HCT116 (cell line): ENCODE data around the gene ADRA1B. TPM values are rescaled to one million over a fixed set of nuclear protein-coding genes. Genes with fewer than 3 reads are reported as not detected.

Experiments used
- ATAC-seq: fragments of 200-7000 bp; cut with Tn5 transposase; 2 replicates; pipeline ENCODE4 v1.9.1; 2020; ENCODE audit warnings: mild to moderate bottlenecking, moderate library complexity
- BruUV-seq: library from RNA; stranded (reverse); fragments of 400-500 nt; replicated peaks from 2 replicates; lab custom pipeline; 2021; lab: Mats Ljungman, UMichigan
- CTCF ChIA-PET: fragments of 300-600 bp; sonication (Branson Sonifier 250); formaldehyde crosslinking; loops from one replicate; lab custom pipeline; 2021; ENCODE audit warnings: antibody characterized with exemption; lab: Charles Lee
- POLR2A ChIA-PET: fragments of 300-600, 350-600 bp; sonication (Branson Sonifier 250); formaldehyde crosslinking; loops from one replicate; lab custom pipeline; 2021; ENCODE audit warnings: antibody characterized with exemption; lab: Charles Lee
- RAD21 ChIA-PET, 2 experiments: fragments of 300-600 bp; sonication (Branson Sonifier 250); formaldehyde crosslinking; loops; one replicate each; lab custom pipeline; 2023; ENCODE audit warnings: low total read pairs in 2 of 2; ENCODE audit not compliant: uncharacterized antibody in 2 of 2, unreplicated experiment in 2 of 2, low non-redundant PET in 1 of 2; lab: Charles Lee
- DNase-seq: peaks from one replicate; pipeline ENCODE4 v3.0.0-alpha.2; 2010; ENCODE audit warnings: low read depth, low spot score
- H2AFZ ChIP-seq: fragments of 200-600 bp; shearing (Covaris generic), sonication (generic); 2 replicates; pipeline ENCODE4 v1.6.1; 2017; ENCODE audit warnings: low read depth, mixed run types, mixed read lengths, antibody characterized with exemption, low read length; ENCODE audit not compliant: poor library complexity, severe bottlenecking
- H3K27ac ChIP-seq: 2 replicates; pipeline ENCODE4 v1.5.1; 2012; ENCODE audit warnings: low read depth, low read length
- H3K27me3 ChIP-seq: fragments of 200-600 bp; sonication (generic); 2 replicates; pipeline ENCODE4 v1.6.1; 2016; ENCODE audit warnings: mixed run types, low read length, mixed read lengths; ENCODE audit not compliant: insufficient read depth
- H3K36me3 ChIP-seq, 2 experiments: fragments of 200-500 bp in 1 of 2; fragments of 200-600 bp in 1 of 2; sonication (Bioruptor generic) in 1 of 2; sonication (generic) in 1 of 2; 2 replicates each; pipeline versions ENCODE4 v1.5.1 to v1.6.1; 2014 to 2016; ENCODE audit warnings: low read length in 2 of 2, inconsistent platforms in 1 of 2, mixed read lengths in 1 of 2, mixed run types in 1 of 2; ENCODE audit not compliant: insufficient read depth in 2 of 2, control insufficient read depth in 1 of 2
- H3K4me1 ChIP-seq, 2 experiments: fragments of 200-600 bp in 1 of 2; sonication (generic) in 1 of 2; 2 replicates each; pipeline versions ENCODE4 v1.5.1 to v1.6.1; 2012 to 2017; ENCODE audit warnings: low read length in 2 of 2, inconsistent platforms in 1 of 2, mild to moderate bottlenecking in 1 of 2, mixed read lengths in 1 of 2, mixed run types in 1 of 2, moderate library complexity in 1 of 2; ENCODE audit not compliant: insufficient read depth in 2 of 2, control insufficient read depth in 1 of 2
- H3K4me2 ChIP-seq: fragments of 200-600 bp; sonication (generic); 2 replicates; pipeline ENCODE4 v1.6.1; 2017; ENCODE audit warnings: mixed run types, low read length, mixed read lengths
- H3K4me3 ChIP-seq, 2 experiments: fragments of 200-600 bp in 1 of 2; sonication (generic) in 1 of 2; replicated peaks in 1 of 2; 2 replicates each; pipeline ENCODE4 v1.5.1; 2011 to 2016; ENCODE audit warnings: low read length in 2 of 2, control low read depth in 1 of 2, low read depth in 1 of 2, mild to moderate bottlenecking in 1 of 2, mixed read lengths in 1 of 2, mixed run types in 1 of 2
- H3K79me2 ChIP-seq: fragments of 200-600 bp; sonication (generic); 2 replicates; pipeline ENCODE4 v1.6.1; 2017; ENCODE audit warnings: mild to moderate bottlenecking, mixed run types, low read length, moderate library complexity, mixed read lengths; ENCODE audit not compliant: insufficient read depth
- H3K9ac ChIP-seq: fragments of 200-600 bp; sonication (generic); 2 replicates; pipeline ENCODE4 v1.6.1; 2016; ENCODE audit warnings: low read length, mixed read lengths
- H3K9me2 ChIP-seq: fragments of 200-600 bp; sonication (generic), shearing (Covaris generic); 2 replicates; pipeline ENCODE4 v1.6.1; 2017; ENCODE audit warnings: mixed run types, mild to moderate bottlenecking, moderate library complexity; ENCODE audit not compliant: insufficient read depth
- H3K9me3 ChIP-seq, 2 experiments: fragments of 200-500 bp in 1 of 2; fragments of 200-600 bp in 1 of 2; sonication (Bioruptor generic) in 1 of 2; sonication (generic) in 1 of 2; 2 replicates each; pipeline ENCODE4 v1.6.1; 2014 to 2017; ENCODE audit warnings: low read length in 2 of 2, mixed read lengths in 2 of 2, inconsistent platforms in 1 of 2, low read depth in 1 of 2, mild to moderate bottlenecking in 1 of 2, mixed run types in 1 of 2, moderate library complexity in 1 of 2; ENCODE audit not compliant: control insufficient read depth in 1 of 2, insufficient read depth in 1 of 2
- H4K20me1 ChIP-seq: fragments of 200-600 bp; sonication (generic), shearing (Covaris generic); 2 replicates; pipeline ENCODE4 v1.6.1; 2017; ENCODE audit warnings: mixed run types, mild to moderate bottlenecking, moderate library complexity; ENCODE audit not compliant: insufficient read depth
- CEBPB ChIP-seq: IDR thresholded peaks from 2 replicates; pipeline ENCODE4 v1.6.1; 2012; ENCODE audit warnings: low read depth
- EGR1 ChIP-seq: IDR thresholded peaks from 2 replicates; pipeline ENCODE4 v1.6.1; 2012; ENCODE audit warnings: low read depth
- ELF1 ChIP-seq: IDR thresholded peaks from 2 replicates; pipeline ENCODE4 v1.6.1; 2012; ENCODE audit warnings: low read depth, borderline replicate concordance
- FOSL1 ChIP-seq: IDR thresholded peaks from 2 replicates; pipeline ENCODE4 v1.6.1; 2012; ENCODE audit warnings: low read depth
- POLR2A ChIP-seq: IDR thresholded peaks from 2 replicates; pipeline ENCODE4 v1.7.0; 2011; ENCODE audit warnings: borderline replicate concordance; ENCODE audit not compliant: insufficient read depth, insufficient read length; ENCODE audit errors: extremely low read depth
- SP1 ChIP-seq: IDR thresholded peaks from 2 replicates; pipeline ENCODE4 v1.6.1; 2012; ENCODE audit warnings: low read depth
- SRF ChIP-seq: IDR thresholded peaks from 2 replicates; pipeline ENCODE4 v1.6.1; 2012; ENCODE audit warnings: low read depth
- ZFX ChIP-seq: fragments of 450-650 bp; IDR thresholded peaks from 2 replicates; pipeline ENCODE4 v1.6.1; 2017
- intact Hi-C: fragments of 100-400 bp; cut with micrococcal nuclease; formaldehyde crosslinking; loops from 2 replicates; pipeline ENCODE4 v1.10.0; 2022
- total RNA-seq: library from RNA; stranded (reverse); gene quantifications from one replicate; pipeline ENCODE4 v1.2.1, GENCODE V29; 2021; ENCODE audit not compliant: unreplicated experiment
- TF ChIP-seq, protein P1 (sequence below): IDR thresholded peaks from 2 replicates; pipeline ENCODE4 v1.6.1; 2012
- TF ChIP-seq, protein P2 (sequence below), 3 experiments: fragments of 200-600 bp in 1 of 3; sonication (generic) in 1 of 3; IDR thresholded peaks in 2 of 3; conservative IDR thresholded peaks in 1 of 3; 2 replicates each; pipeline ENCODE4 v1.5.1; 2012 to 2017; ENCODE audit warnings: low read depth in 2 of 3, low read length in 2 of 3, antibody characterized with exemption in 1 of 3, borderline replicate concordance in 1 of 3, control low read depth in 1 of 3, mild to moderate bottlenecking in 1 of 3, mixed read lengths in 1 of 3, mixed run types in 1 of 3, moderate library complexity in 1 of 3; ENCODE audit not compliant: insufficient read depth in 1 of 3
- TF ChIP-seq, protein P3 (sequence below): IDR thresholded peaks from 2 replicates; pipeline ENCODE4 v1.6.1; 2011; ENCODE audit warnings: mild to moderate bottlenecking, low read length, moderate library complexity; ENCODE audit not compliant: insufficient replicate concordance; ENCODE audit errors: extremely low read depth

The ADRA1B gene
- total RNA-seq, 1 experiment from 2014 or later = not detected

DNA sequence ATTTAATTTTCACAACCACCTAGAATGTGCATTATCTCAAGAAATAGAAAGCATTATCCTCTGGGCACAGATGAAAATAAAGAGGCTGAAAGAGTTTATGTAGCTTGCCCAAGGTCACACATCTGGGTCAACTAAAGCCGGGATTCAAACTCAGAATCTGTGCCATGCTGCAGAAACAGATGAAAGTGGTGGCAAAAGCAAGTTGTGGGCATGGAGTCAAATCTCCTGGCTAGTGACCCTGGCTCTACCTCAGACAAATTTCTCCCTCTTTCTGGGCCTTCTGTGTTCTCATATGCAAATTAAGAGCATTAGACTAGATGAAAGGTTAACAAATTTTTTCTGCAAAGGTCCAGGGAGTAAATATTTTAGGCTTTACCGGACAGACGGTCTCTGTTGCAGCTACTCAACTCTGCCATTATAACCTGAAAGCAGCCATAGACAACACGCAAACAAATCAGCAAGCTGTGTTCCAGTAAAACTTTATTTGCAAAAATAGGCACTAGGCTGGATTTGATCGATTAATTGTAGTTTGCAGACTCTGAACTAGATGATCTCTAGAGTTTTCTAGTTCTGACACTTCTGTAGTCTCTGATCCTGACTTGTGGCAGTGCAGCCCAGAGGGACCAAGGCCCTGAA lies 6.0 kb upstream of the ADRA1B start:
- H4K20me1 ChIP-seq = no peaks in the 10 kb centered on the region
- H2AFZ ChIP-seq = no peak overlapping the region
- H3K4me3 ChIP-seq = no peak overlapping the region
- H3K9me2 ChIP-seq = no peaks in the 10 kb centered on the region
- no peak for TF ChIP-seq EGR1
- TF ChIP-seq CEBPB = no peak
- TF ChIP-seq, protein P1, sequence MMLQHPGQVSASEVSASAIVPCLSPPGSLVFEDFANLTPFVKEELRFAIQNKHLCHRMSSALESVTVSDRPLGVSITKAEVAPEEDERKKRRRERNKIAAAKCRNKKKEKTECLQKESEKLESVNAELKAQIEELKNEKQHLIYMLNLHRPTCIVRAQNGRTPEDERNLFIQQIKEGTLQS = no peak
- TF ChIP-seq SP1 = no peak
- TF ChIP-seq ELF1 = no peak
- TF ChIP-seq, protein P2, sequence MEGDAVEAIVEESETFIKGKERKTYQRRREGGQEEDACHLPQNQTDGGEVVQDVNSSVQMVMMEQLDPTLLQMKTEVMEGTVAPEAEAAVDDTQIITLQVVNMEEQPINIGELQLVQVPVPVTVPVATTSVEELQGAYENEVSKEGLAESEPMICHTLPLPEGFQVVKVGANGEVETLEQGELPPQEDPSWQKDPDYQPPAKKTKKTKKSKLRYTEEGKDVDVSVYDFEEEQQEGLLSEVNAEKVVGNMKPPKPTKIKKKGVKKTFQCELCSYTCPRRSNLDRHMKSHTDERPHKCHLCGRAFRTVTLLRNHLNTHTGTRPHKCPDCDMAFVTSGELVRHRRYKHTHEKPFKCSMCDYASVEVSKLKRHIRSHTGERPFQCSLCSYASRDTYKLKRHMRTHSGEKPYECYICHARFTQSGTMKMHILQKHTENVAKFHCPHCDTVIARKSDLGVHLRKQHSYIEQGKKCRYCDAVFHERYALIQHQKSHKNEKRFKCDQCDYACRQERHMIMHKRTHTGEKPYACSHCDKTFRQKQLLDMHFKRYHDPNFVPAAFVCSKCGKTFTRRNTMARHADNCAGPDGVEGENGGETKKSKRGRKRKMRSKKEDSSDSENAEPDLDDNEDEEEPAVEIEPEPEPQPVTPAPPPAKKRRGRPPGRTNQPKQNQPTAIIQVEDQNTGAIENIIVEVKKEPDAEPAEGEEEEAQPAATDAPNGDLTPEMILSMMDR (IDR thresholded peaks at IDR 0.05 in 2 of 3, conservative IDR thresholded peaks at IDR 0.05 in 1 of 3; ENCODE audit: borderline replicate concordance in 1 of 3, insufficient read depth in 1 of 3, low read depth in 2 of 3, low read length in 2 of 3) = no peak
- TF ChIP-seq ZFX = no peak
- TF ChIP-seq, protein P3, sequence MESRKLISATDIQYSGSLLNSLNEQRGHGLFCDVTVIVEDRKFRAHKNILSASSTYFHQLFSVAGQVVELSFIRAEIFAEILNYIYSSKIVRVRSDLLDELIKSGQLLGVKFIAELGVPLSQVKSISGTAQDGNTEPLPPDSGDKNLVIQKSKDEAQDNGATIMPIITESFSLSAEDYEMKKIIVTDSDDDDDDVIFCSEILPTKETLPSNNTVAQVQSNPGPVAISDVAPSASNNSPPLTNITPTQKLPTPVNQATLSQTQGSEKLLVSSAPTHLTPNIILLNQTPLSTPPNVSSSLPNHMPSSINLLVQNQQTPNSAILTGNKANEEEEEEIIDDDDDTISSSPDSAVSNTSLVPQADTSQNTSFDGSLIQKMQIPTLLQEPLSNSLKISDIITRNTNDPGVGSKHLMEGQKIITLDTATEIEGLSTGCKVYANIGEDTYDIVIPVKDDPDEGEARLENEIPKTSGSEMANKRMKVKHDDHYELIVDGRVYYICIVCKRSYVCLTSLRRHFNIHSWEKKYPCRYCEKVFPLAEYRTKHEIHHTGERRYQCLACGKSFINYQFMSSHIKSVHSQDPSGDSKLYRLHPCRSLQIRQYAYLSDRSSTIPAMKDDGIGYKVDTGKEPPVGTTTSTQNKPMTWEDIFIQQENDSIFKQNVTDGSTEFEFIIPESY = no peak
- no peak for TF ChIP-seq POLR2A
- no peak for TF ChIP-seq FOSL1
- TF ChIP-seq SRF = no peak
- TF ChIP-seq, all 23 proteins: peak for 0
- DNase-seq (no peak), ATAC-seq (no peak)
- Histone ChIP-seq H3K4me1 (peaks cover 29 to 55% of the 10 kb centered on the region in 2 experiments), H3K79me2 (no peaks in the 10 kb centered on the region), H3K27me3 (peaks cover 9% of the 10 kb centered on the region; the same call in 1 of the 2 replicates), H3K27ac (no peak overlapping the region), H3K9me3 (no peaks in the 10 kb centered on the region), H3K9ac (no peak overlapping the region), H3K4me2 (no peak overlapping the region), H3K36me3 (no peaks in the 10 kb centered on the region)
- intact Hi-C loops = loop anchor here (5.0 to 10.0 kb wide), 2 partner anchors 328 to 626 kb away; no protein-coding TSS in a partner anchor
- BruUV-seq = no TSS peak
- ChIA-PET RAD21 (no interaction called here), CTCF (no interaction called here), POLR2A (no interaction called here)
